T-helper 17 cell (primary cell): ENCODE results near the gene FGF7. TPM values are rescaled to one million over a fixed set of nuclear protein-coding genes. Genes with fewer than 3 reads are reported as not detected.
"Not testable (repeated sequence)": the region's sequence is repeated elsewhere in the genome, so short reads cannot be mapped to it uniquely, and the experiment has no call there.

Experiments
- ATAC-seq: fragments of 150-1000 bp; cut with Tn5 transposase; 2 replicates; pipeline ENCODE4 v1.10.0; 2021; ENCODE audit warnings: mild to moderate bottlenecking, moderate library complexity
- DNase-seq, 3 donors: peaks; one replicate each; pipeline versions ENCODE4 v3.0.0 to v3.0.0-alpha.2; 2020 to 2021
- H3K9me3 ChIP-seq: one replicate; pipeline ENCODE4 v1.7.0; 2013; ENCODE audit warnings: low read length, mild to moderate bottlenecking; ENCODE audit not compliant: control insufficient read depth, poor library complexity, severe bottlenecking
- H3K27ac Mint-ChIP-seq: one replicate; pipeline ENCODE4 v1.8.0; 2022; ENCODE audit warnings: mild to moderate bottlenecking, moderate library complexity, mixed read lengths
- H3K27me3 Mint-ChIP-seq: one replicate; pipeline ENCODE4 v1.8.0; 2022; ENCODE audit warnings: mixed read lengths
- H3K36me3 Mint-ChIP-seq: one replicate; pipeline ENCODE4 v1.8.0; 2022; ENCODE audit warnings: low read depth, mixed read lengths
- H3K4me1 Mint-ChIP-seq: one replicate; pipeline ENCODE4 v1.8.0; 2022; ENCODE audit warnings: mild to moderate bottlenecking, mixed read lengths
- H3K4me3 Mint-ChIP-seq: one replicate; pipeline ENCODE4 v1.8.0; 2022; ENCODE audit warnings: mild to moderate bottlenecking, moderate library complexity, mixed read lengths
- total RNA-seq, 4 donors: library from RNA in 2 of 4; stranded (reverse) in 2 of 4; gene quantifications; one replicate each; pipeline ENCODE4 v1.2.3 and lab custom pipeline; 2022 to 2026

The FGF7 gene
- total RNA-seq, 2 donors from 2014 or later = 0.05 TPM; not detected in 1

DNA sequence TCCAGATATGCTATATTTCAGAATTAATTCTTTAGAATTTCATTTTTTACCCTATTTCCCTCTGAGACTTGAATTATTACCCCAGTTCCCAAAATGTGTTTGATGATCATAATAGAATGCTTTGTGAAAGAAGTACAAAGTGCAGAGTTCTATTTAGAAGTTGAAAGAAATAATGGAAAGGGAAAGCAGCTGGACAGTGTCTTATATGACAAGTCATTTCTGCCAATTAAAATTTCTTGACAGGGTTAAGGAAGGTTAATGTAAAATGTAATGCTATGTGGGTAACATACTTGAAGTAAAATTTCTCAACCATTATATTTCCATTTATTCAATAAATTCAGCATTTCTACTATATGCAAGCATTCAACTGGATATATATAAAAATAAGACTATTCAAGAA is 33.1 kb downstream of the FGF7 start:
- Mint-ChIP-seq H3K27ac (no peak overlapping the region), H3K36me3 (peaks cover 5% of the 10 kb centered on the region), H3K4me3 (no peak overlapping the region), H3K4me1 (peaks cover 2% of the 10 kb centered on the region), H3K27me3 (peaks cover 30% of the 10 kb centered on the region)
- DNase-seq (no peak), ATAC-seq (no peak)
- no peaks in the 10 kb centered on the region for H3K9me3 ChIP-seq

DNA sequence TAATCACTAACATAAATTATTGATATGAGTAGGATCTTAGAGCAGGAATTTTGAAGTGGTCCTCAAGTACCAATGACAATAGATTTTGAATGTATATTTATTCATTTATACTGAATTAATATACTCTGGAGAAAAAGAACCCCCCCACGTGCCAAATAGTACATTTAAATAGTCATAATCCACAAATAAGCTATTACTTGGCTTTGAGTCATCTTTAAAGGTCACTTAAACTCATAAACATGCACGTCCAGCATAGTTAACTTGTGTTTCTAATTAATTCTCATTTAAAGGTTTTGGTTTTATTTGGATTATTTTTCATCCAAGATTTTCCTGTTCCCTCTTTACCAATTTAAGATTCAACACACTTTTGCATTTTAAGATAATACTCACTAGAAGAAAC is 35.1 kb downstream of the FGF7 start:
- no peak overlapping the region for H3K27ac Mint-ChIP-seq
- DNase-seq = no peak
- no peak overlapping the region for H3K4me3 Mint-ChIP-seq
- H3K36me3 Mint-ChIP-seq = peaks cover 5% of the 10 kb centered on the region
- no peaks in the 10 kb centered on the region for H3K9me3 ChIP-seq
- ATAC-seq = no peak
- peaks cover 30% of the 10 kb centered on the region for H3K27me3 Mint-ChIP-seq
- H3K4me1 Mint-ChIP-seq = peaks cover 2% of the 10 kb centered on the region

DNA sequence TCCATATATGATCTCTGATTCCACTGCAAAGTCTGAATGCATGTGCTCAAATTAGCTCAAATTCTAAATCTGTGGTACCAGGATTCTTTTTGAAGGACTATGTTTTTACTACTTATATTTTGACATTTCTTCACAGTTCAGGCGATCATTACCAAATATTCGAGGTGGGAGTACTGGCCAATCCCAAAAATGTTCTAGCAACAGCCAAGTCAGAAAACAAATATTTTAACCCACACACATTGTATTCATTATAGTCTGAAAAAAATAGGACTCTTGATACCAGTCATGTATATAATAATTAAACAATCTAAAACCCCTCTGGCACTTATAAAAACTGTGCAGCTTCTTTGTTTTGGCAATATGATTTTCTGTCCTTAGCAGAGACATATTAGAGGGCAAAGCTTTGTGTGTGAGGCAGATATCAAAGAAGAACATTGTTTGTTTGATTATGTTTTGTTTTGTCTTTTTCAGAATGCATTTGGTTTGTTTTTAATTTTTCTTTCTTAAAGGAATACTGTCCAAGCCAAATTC is 37.4 kb downstream of the FGF7 start:
- DNase-seq = no peak
- H3K4me3 Mint-ChIP-seq = no peak overlapping the region
- no peak overlapping the region for H3K27ac Mint-ChIP-seq
- H3K27me3 Mint-ChIP-seq = peaks cover 16% of the 10 kb centered on the region
- peaks cover 2% of the 10 kb centered on the region for H3K4me1 Mint-ChIP-seq
- H3K36me3 Mint-ChIP-seq = peaks cover 2% of the 10 kb centered on the region
- no peaks in the 10 kb centered on the region for H3K9me3 ChIP-seq
- no peak for ATAC-seq

DNA sequence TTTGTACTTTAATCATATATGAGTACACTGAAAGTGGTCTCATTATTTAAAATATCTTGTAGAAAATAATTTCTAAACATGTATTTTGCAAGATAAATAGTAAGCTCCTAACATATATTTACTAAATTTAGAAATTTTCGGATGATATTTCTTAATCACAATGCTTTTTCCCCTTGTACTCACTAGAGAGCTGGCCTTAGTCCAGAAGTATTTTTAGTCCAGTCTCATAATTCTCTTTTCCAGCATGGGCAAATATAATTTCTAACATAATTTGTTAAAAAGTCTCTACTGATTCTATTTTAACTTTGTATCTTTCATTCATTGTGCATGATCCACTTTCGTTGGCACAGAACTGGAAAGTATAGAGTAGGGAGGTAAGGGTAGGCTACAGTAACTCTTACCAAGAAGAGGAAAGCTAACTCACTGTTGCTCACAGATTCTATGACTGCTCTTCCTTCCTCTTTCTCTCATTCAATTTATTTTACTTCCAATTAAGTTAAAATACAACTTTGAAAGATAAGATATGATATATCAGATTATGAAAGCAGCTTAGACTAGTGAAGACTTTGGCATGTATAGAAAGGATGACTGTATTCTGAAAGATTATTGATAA is 39.3 kb downstream of the FGF7 start:
- no peak overlapping the region for H3K27ac Mint-ChIP-seq
- H3K9me3 ChIP-seq = no peaks in the 10 kb centered on the region
- H3K4me1 Mint-ChIP-seq = peaks cover 3% of the 10 kb centered on the region
- ATAC-seq (no peak), DNase-seq (no peak)
- no peak overlapping the region for H3K4me3 Mint-ChIP-seq
- peaks cover 2% of the 10 kb centered on the region for H3K36me3 Mint-ChIP-seq
- peaks cover 5% of the 10 kb centered on the region for H3K27me3 Mint-ChIP-seq

DNA sequence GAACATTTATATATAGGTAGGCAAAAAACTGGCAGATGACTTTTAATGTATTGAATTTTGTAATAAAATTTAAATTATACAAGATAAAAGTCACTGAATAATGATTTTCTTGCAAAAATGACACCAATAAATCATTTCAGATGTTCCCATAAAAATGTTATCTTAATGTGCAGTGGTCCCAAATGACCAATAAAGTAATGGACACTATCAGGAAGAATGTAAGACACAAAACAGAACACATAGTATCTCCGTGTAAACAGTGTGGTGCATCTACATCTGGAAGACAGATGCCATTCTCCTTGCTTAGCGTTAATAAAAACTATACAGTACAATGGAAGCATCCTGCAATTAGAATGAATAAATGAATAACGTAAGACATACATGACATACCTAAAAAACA is 41.5 kb downstream of the FGF7 start:
- peaks cover 5% of the 10 kb centered on the region for H3K27me3 Mint-ChIP-seq
- no peak overlapping the region for H3K27ac Mint-ChIP-seq
- no peak overlapping the region for H3K4me3 Mint-ChIP-seq
- DNase-seq (no peak), ATAC-seq (no peak)
- H3K36me3 Mint-ChIP-seq = peaks cover 2% of the 10 kb centered on the region
- peaks cover 3% of the 10 kb centered on the region for H3K4me1 Mint-ChIP-seq
- H3K9me3 ChIP-seq = no peaks in the 10 kb centered on the region

DNA sequence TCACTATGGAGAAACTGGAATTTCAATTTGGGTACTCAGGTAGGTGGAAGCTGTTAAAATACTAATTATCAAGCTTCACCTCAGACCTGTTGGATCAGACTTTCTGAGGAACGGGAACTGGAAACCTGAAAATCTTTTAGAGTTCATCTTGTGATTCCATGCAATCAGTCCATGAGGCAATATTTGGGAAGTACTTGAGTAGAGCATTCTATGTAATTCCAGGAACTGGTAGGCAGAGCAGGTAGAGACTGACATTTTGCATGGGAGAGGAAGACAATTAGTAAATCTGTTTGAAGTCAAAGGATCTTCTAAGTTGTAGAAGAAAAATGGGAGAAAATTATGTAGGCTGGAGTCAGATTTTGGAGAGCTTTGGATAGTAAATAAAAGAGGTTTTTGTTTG is 43.1 kb downstream of the FGF7 start:
- Mint-ChIP-seq H3K4me3 (no peak overlapping the region), H3K4me1 (peaks cover 3% of the 10 kb centered on the region), H3K27ac (no peak overlapping the region), H3K27me3 (no peaks in the 10 kb centered on the region), H3K36me3 (peaks cover 2% of the 10 kb centered on the region)
- DNase-seq = no peak
- no peak for ATAC-seq
- H3K9me3 ChIP-seq = no peaks in the 10 kb centered on the region

DNA sequence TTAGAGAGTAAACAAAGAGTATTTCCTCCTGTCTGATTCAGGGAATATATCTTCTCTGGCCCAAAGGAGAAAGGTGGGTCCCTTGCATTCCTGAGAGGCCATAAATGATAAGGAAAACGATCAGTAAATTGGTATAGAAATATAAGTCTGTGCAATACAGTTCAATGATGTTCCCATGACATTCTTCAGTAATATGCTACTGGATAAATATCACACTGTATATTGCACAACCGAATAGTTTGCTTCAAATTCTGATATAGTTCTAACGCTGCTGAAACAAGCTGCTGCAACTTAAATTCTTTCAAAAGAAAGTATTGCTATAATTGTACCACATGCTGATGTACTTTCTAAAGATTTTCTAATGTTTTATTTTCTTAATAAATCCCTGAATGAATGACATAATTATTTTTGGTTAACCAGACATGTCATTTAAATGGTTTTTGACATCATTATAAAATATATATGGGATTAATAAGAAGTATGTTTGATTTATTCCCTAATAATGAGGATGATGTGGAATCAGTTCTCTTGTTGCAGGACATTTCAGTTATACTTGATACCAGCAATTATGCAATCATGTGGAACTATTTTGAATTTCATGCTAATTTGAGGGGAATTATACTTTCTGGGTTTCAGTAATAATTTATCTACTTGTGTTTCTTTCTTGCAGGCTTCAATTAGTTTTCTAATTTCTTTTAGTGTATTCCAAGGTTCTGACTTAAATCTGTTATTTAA is 44.9 kb downstream of the FGF7 start:
- no peak overlapping the region for H3K27ac Mint-ChIP-seq
- H3K36me3 Mint-ChIP-seq = peaks cover 2% of the 10 kb centered on the region
- H3K27me3 Mint-ChIP-seq = peaks cover 5% of the 10 kb centered on the region
- H3K4me3 Mint-ChIP-seq = no peak overlapping the region
- H3K9me3 ChIP-seq = no peaks in the 10 kb centered on the region
- DNase-seq (no peak), ATAC-seq (no peak)
- peaks cover 6% of the 10 kb centered on the region for H3K4me1 Mint-ChIP-seq

DNA sequence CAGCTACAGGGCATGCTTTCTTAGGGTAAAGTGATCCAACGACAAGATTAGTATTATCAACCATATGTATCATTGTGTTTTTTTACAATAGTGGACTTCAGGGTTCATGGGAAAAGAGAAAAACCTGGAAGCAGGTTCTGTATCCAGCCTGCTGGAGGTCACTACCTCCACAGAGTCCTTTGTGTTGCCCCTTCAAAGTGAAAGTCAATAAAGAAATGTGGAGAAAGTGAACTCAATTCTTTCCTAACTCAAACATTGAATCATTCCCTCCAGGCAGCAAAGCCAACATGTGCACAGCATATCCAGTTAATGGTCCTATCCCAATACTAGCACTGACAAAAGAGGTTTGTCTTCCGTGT is 45.4 kb downstream of the FGF7 start:
- H3K27me3 Mint-ChIP-seq = peaks cover 5% of the 10 kb centered on the region
- H3K4me3 Mint-ChIP-seq = no peak overlapping the region
- peaks cover 6% of the 10 kb centered on the region for H3K4me1 Mint-ChIP-seq
- no peak overlapping the region for H3K27ac Mint-ChIP-seq
- H3K36me3 Mint-ChIP-seq = peaks cover 2% of the 10 kb centered on the region
- DNase-seq = no peak
- H3K9me3 ChIP-seq = no peaks in the 10 kb centered on the region
- no peak for ATAC-seq

DNA sequence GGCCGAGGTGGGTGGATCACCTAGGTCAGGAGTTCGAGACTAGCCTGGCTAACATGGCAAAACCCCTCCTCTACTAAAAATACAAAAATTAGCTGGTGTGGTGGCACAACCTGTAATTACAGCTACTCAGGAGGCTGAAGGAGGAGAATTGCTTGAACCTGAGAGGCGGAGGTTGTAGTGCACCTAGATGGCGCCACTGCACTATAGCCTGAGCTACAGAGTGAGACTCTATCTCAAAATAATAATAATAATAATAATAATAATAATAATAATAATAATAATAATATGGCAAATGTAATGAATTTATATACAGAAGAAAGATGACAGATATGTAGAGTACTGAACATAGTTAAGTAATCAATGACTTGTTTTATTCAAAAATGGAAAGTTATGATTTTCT is 48.2 kb downstream of the FGF7 start:
- H3K9me3 ChIP-seq, ATAC-seq, H3K4me3 Mint-ChIP-seq, H3K27ac Mint-ChIP-seq, H3K4me1 Mint-ChIP-seq, H3K27me3 Mint-ChIP-seq, H3K36me3 Mint-ChIP-seq: not testable (repeated sequence)
- DNase-seq = peak in 1 of 3 donors; percentile 7

DNA sequence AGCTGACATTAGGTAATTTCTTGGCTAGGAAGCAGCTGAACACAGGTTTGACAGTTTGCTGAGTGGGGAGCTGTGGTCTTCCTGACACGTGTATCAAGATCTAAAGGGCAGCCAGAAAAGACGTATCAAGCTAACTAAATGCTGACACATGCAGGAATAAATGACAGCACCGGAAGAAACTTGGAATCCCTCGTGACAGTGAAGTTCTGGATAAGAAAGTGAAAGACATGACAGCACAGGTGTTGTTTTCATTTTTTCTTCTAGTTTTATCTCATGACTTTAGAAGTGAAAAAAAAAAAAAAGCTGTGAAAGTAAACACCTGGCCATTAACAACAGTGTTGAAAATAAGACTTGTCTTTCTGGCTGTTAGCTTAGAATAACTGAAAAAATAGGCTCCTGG is 48.7 kb downstream of the FGF7 start:
- H3K27ac Mint-ChIP-seq = no peak overlapping the region
- ATAC-seq = no peak
- H3K27me3 Mint-ChIP-seq = peaks cover 5% of the 10 kb centered on the region
- H3K4me3 Mint-ChIP-seq = no peak overlapping the region
- H3K4me1 Mint-ChIP-seq = peaks cover 3% of the 10 kb centered on the region
- no peak for DNase-seq
- no peaks in the 10 kb centered on the region for H3K9me3 ChIP-seq
- no peaks in the 10 kb centered on the region for H3K36me3 Mint-ChIP-seq

DNA sequence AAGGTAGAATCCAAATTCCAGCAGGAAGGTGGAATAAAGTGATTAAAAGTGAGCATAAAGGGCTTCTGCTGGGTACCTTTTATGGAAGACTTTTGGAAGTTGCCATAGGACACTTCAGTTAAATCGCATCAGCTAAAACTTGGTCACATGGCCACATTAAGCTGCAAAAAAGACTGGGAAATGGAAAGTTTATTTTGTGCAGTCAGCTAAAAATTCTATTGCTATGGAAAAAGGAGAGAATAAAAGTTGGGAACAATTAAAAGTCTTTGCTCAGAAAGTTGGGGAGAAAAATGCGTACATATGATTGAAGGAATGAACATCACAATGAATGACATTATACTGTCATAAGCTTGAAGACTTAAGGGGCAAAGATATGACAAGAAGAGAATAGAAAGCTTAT is 49.3 kb downstream of the FGF7 start:
- DNase-seq (no peak), ATAC-seq (no peak)
- Mint-ChIP-seq H3K27ac (no peak overlapping the region), H3K4me3 (no peak overlapping the region), H3K4me1 (peaks cover 3% of the 10 kb centered on the region), H3K27me3 (peaks cover 5% of the 10 kb centered on the region), H3K36me3 (no peaks in the 10 kb centered on the region)
- H3K9me3 ChIP-seq = no peaks in the 10 kb centered on the region

DNA sequence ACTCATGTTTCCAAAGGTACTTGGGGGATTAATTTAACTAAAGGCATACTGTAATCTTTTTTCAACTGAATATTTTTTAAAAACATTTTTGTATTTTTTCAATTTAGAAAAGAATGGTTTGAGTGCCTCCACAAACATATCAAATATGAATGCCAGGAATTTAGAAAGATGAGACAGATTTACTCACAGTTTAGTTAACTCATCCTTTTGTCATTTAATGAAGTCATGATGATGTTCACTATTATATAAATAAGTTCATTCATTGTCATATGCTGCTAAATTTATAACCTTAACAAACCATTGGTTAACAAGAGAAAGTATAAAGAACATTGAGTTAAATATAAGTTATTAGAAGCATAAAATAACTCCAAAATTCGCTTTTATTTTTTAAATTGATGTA is 50.0 kb downstream of the FGF7 start:
- ATAC-seq (no peak), DNase-seq (no peak)
- H3K4me3 Mint-ChIP-seq = no peak overlapping the region
- no peaks in the 10 kb centered on the region for H3K36me3 Mint-ChIP-seq
- peaks cover 5% of the 10 kb centered on the region for H3K27me3 Mint-ChIP-seq
- no peaks in the 10 kb centered on the region for H3K9me3 ChIP-seq
- no peak overlapping the region for H3K27ac Mint-ChIP-seq
- H3K4me1 Mint-ChIP-seq = peaks cover 3% of the 10 kb centered on the region

DNA sequence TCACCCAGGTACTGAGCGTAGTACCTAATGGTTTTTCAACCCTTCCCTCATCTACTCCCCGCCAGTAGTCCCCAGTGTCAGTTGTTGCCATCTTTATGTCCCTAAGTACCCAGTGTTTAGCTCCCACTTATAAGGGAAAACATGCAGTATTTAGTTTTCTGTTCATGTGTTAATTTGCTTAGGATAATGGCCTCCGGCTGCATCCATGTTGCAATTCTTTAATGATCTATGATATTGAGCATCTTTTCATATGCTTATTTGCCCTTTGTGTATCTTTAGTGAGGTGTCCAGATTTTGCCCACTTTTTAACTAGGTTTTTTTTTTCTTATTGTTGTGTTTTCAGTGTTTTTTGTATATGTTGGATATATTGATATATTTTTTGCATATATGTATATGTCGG is 55.0 kb downstream of the FGF7 start:
- not testable (repeated sequence) for DNase-seq, H3K4me3 Mint-ChIP-seq, ATAC-seq, H3K4me1 Mint-ChIP-seq, H3K9me3 ChIP-seq, H3K27ac Mint-ChIP-seq, H3K36me3 Mint-ChIP-seq, H3K27me3 Mint-ChIP-seq

DNA sequence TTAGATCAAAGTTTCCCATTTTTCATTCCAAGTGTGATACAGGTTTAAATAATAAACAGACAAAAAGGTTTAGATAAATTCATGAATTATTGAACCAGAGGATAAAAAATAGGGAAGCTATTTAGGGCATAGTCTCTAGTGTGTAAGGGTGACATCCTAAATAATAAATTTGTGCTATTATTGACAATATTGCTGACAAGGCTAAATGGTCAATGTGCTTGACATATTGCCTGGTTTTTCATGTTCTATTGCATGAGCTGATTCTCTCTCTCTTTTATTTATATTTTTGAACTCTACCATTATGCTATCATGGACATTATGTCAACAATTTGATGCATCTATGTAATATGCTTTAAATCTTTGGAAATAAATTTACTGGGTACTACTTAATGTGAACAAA is 55.9 kb downstream of the FGF7 start:
- not testable (repeated sequence) for H3K4me3 Mint-ChIP-seq, H3K4me1 Mint-ChIP-seq, H3K9me3 ChIP-seq, H3K36me3 Mint-ChIP-seq, H3K27ac Mint-ChIP-seq, ATAC-seq, H3K27me3 Mint-ChIP-seq, DNase-seq
